Activated naive CD8-positive, alpha-beta T cell treated with anti-CD3 and anti-CD28 coated beads, Interleukin-2, amount 10 ng/mL, durations not matched to agents 7 days and 5 days (primary cell): ENCODE results near the gene ATP5F1D. TPM values are rescaled to one million over a fixed set of nuclear protein-coding genes. Genes with fewer than 3 reads are reported as not detected.
A peak's percentile ranks its signal among the peaks of the same experiment; 100 is the strongest.

Source experiments
- ATAC-seq: fragments of 150-1000 bp; cut with Tn5 transposase; one replicate; pipeline ENCODE4 v1.10.0; 2021; ENCODE audit warnings: low read depth, moderate library complexity
- POLR2A ChIA-PET: fragments of 350-600 bp; sonication (Branson Sonifier 250); formaldehyde crosslinking; loops from one replicate; lab custom pipeline; 2021; ENCODE audit warnings: antibody characterized with exemption; lab: Charles Lee
- DNase-seq: peaks from one replicate; pipeline ENCODE4 v3.0.0; 2021
- H3K27ac Mint-ChIP-seq: one replicate; pipeline ENCODE4 v1.8.0; 2022; ENCODE audit warnings: mild to moderate bottlenecking, mixed read lengths
- H3K27me3 Mint-ChIP-seq: one replicate; pipeline ENCODE4 v1.8.0; 2022; ENCODE audit warnings: mild to moderate bottlenecking, moderate library complexity, mixed read lengths
- H3K36me3 Mint-ChIP-seq: one replicate; pipeline ENCODE4 v1.8.0; 2021; ENCODE audit warnings: mild to moderate bottlenecking, mixed read lengths
- H3K4me1 Mint-ChIP-seq: one replicate; pipeline ENCODE4 v1.8.0; 2021; ENCODE audit warnings: mixed read lengths
- H3K4me3 Mint-ChIP-seq: one replicate; pipeline ENCODE4 v1.8.0; 2022; ENCODE audit warnings: mild to moderate bottlenecking, moderate library complexity, mixed read lengths
- H3K9me3 Mint-ChIP-seq: one replicate; pipeline ENCODE4 v1.8.0; 2021; ENCODE audit warnings: mixed read lengths
- total RNA-seq, 2 experiments: library from RNA; stranded (reverse); gene quantifications; one replicate each; pipeline ENCODE4 v1.2.3, GENCODE V29; 2021

Gene ATP5F1D
- total RNA-seq, 2 experiments from 2014 or later: 157 to 161 TPM

DNA sequence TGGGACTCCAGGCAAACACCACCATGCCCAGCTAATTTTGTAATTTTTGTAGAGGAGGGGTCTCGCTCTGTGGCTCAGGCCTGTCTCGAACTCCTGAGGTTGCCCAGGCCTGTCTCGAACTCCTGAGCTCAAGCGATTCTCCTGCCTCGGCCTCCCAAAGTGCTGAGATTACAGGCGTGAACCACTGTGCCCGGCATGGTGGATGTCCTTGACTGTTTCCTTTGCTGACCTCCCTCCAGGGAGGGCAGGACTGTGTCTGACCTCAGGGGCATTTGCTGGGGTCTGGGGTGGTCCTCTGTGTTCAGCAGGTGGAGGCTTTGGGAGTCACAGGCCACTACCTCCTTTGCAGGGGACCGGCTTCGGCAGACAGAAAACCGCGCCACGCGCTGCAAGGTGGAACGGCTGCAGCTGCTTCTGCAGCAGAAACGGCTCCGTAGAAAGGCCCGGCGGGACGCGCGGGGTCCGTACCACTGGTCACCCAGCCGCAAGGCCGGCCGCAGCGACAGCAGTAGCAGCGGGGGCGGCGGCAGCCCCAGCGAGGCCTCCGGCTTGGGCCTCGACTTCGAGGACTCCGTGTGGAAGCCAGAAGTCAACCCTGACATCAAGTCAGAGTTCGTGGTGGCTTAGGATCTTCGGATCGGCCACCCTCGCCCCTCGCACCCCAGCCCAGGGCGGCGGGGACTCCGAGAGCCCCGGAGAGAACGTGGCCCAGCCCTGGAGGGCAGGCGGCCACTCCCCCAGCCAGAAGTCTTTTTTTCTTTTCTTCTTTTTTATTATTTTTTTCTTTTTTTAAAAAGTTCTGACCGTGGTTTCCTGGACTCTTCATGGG, 15.3 kb downstream of the ATP5F1D start:
- no peak for DNase-seq
- Mint-ChIP-seq H3K36me3 (peaks cover 15% of the 10 kb centered on the region), H3K27ac (peak overlapping the region; percentile 68), H3K9me3 (no peaks in the 10 kb centered on the region), H3K4me1 (peaks cover 35% of the 10 kb centered on the region), H3K4me3 (peak overlapping the region; percentile 30), H3K27me3 (no peaks in the 10 kb centered on the region)
- no peak for ATAC-seq
- POLR2A ChIA-PET: interaction anchor here (6.6 kb wide), 1 partner anchor 12 kb away, joined by 115 read pairs; the partner anchor contains the start of gene CIRBP

DNA sequence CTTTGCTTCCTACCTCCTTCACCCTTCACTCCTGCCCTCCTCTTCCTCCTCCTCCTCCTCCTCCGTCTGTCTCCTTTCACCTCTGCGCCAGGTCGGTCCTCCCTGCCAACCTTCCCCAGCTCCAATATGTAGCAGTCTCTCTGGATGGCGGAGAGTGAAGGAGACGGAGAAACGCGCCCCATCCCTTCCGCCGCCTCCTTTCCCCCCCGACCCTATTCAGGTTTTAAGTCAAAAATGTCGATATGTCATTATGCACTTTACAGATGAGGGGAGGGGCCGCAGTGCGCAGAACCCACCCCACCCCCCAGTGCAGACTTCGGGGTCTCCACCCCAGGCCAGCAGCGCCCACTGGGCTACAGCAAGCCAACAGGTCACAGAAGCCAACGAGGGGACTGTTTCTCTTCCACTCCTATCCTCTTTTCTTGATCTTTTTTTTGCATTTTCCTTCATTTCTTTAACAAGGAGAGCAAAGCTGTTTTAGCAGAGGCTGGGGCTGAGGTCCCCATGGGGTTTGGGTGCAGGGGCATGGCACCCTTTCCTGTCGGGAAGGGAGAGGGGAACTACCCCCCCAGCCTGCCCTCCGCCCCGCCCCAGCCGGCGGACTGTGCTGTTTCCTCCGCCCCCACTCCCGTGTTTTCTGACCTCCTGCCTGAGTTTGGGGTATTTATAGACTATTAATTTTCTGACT, 16.1 kb downstream of the ATP5F1D start:
- Mint-ChIP-seq H3K27ac (peak overlapping the region; percentile 68), H3K36me3 (peaks cover 13% of the 10 kb centered on the region), H3K4me1 (peaks cover 37% of the 10 kb centered on the region), H3K27me3 (no peaks in the 10 kb centered on the region), H3K4me3 (peak overlapping the region; percentile 58), H3K9me3 (no peaks in the 10 kb centered on the region)
- POLR2A ChIA-PET: interaction anchor here (1.1 to 6.6 kb wide), 3 partner anchors 12 to 183 kb away, joined by 3 to 115 read pairs (median 7); partner anchors contain the start of genes CIRBP and FAM174C
- no peak for DNase-seq
- ATAC-seq: no peak

DNA sequence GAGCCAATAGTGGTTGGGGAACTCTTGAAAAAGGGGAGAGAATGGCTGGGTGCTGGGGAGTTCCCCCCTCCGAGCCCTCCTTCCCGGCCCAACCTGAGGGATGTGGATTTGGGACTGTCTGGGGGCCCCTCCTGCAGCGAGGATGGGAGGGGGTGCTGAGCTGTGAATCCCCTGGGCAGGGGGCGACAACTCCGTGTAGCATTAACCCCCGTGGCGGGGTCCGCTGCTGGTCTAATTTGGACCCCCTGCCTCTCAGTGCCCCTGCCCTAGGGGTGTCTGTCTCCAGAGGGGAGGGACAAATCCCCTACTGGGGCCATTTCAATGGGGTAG, 16.6 kb downstream of the ATP5F1D start:
- Mint-ChIP-seq H3K27me3 (no peaks in the 10 kb centered on the region), H3K4me1 (peaks cover 37% of the 10 kb centered on the region), H3K27ac (peak overlapping the region; percentile 68)

GRCh38 chr19:1258707-1259205, 17.2 kb downstream of the ATP5F1D start:
- H3K4me3 Mint-ChIP-seq: peak overlapping the region; percentile 98
- no peaks in the 10 kb centered on the region for H3K9me3 Mint-ChIP-seq
- H3K27me3 Mint-ChIP-seq: no peaks in the 10 kb centered on the region
- ATAC-seq (no peak), DNase-seq (no peak)
- H3K27ac Mint-ChIP-seq: peak overlapping the region; percentile 99
- H3K36me3 Mint-ChIP-seq: peaks cover 13% of the 10 kb centered on the region
- POLR2A ChIA-PET: interaction anchor here (0.6 to 3.6 kb wide), 6 partner anchors 10 to 184 kb away, joined by 3 to 64 read pairs (median 6); partner anchors contain the start of genes CIRBP and FAM174C
- peaks cover 34% of the 10 kb centered on the region for H3K4me1 Mint-ChIP-seq

More for the DNA sequence above, 16.6 kb downstream of the ATP5F1D start:
- DNase-seq (no peak), ATAC-seq (no peak)
- Mint-ChIP-seq H3K4me3 (peak overlapping the region; percentile 98), H3K9me3 (no peaks in the 10 kb centered on the region), H3K36me3 (peaks cover 13% of the 10 kb centered on the region)
- POLR2A ChIA-PET: interaction anchor here (0.6 to 3.6 kb wide), 4 partner anchors 11 to 183 kb away, joined by 3 to 64 read pairs (median 6); partner anchors contain the start of genes CIRBP and FAM174C

- Mint-ChIP-seq H3K36me3 (peaks cover 13% of the 10 kb centered on the region), H3K27ac (peak overlapping the region; percentile 99), H3K9me3 (no peaks in the 10 kb centered on the region), H3K4me3 (peak overlapping the region; percentile 98), H3K4me1 (peaks cover 34% of the 10 kb centered on the region), H3K27me3 (no peaks in the 10 kb centered on the region)
- DNase-seq: peak; percentile 84
- POLR2A ChIA-PET: interaction anchor here (0.7 to 3.6 kb wide), 5 partner anchors 9 to 25 kb away, joined by 3 to 64 read pairs (median 7); partner anchors contain the start of genes CIRBP and FAM174C
- peak; percentile 34 for ATAC-seq
Observed at GRCh38 chr19:1259206-1259875, 17.8 kb downstream of the ATP5F1D start.

GRCh38 chr19:1259876-1260748, 18.6 kb downstream of the ATP5F1D start:
- Mint-ChIP-seq H3K4me1 (peaks cover 33% of the 10 kb centered on the region), H3K27me3 (no peaks in the 10 kb centered on the region), H3K27ac (peak overlapping the region; percentile 99), H3K9me3 (no peaks in the 10 kb centered on the region), H3K36me3 (peaks cover 11% of the 10 kb centered on the region), H3K4me3 (peak overlapping the region; percentile 98)
- ATAC-seq (peak; percentile 11), DNase-seq (peak; percentile 78)
- POLR2A ChIA-PET: interaction anchor here (0.7 to 3.6 kb wide), 6 partner anchors 7 to 16 kb away, joined by 3 to 64 read pairs (median 12); partner anchors contain the start of genes CIRBP and FAM174C

- H3K27me3 Mint-ChIP-seq: no peaks in the 10 kb centered on the region
- ATAC-seq (peak; percentile 76), DNase-seq (peak; percentile 99)
- H3K4me3 Mint-ChIP-seq: peak overlapping the region; percentile 98
- POLR2A ChIA-PET: interaction anchor here (0.7 to 3.6 kb wide), 7 partner anchors 8 to 17 kb away, joined by 3 to 64 read pairs (median 5); partner anchors contain the start of gene CIRBP
- H3K36me3 Mint-ChIP-seq: peaks cover 11% of the 10 kb centered on the region
- no peaks in the 10 kb centered on the region for H3K9me3 Mint-ChIP-seq
- peak overlapping the region; percentile 99 for H3K27ac Mint-ChIP-seq
- H3K4me1 Mint-ChIP-seq: peaks cover 38% of the 10 kb centered on the region
Observed at GRCh38 chr19:1260749-1261537, 19.4 kb downstream of the ATP5F1D start.

- Mint-ChIP-seq H3K36me3 (peaks cover 11% of the 10 kb centered on the region), H3K9me3 (no peaks in the 10 kb centered on the region), H3K4me3 (peak overlapping the region; percentile 98), H3K27me3 (no peaks in the 10 kb centered on the region), H3K27ac (peak overlapping the region; percentile 97), H3K4me1 (peaks cover 38% of the 10 kb centered on the region)
- DNase-seq (no peak), ATAC-seq (no peak)
- POLR2A ChIA-PET: interaction anchor here (0.7 to 3.6 kb wide), 8 partner anchors 8 to 193 kb away, joined by 3 to 64 read pairs (median 5); partner anchors contain the start of genes CIRBP and MIDN
Observed at GRCh38 chr19:1261538-1261797, 19.9 kb downstream of the ATP5F1D start.

DNA sequence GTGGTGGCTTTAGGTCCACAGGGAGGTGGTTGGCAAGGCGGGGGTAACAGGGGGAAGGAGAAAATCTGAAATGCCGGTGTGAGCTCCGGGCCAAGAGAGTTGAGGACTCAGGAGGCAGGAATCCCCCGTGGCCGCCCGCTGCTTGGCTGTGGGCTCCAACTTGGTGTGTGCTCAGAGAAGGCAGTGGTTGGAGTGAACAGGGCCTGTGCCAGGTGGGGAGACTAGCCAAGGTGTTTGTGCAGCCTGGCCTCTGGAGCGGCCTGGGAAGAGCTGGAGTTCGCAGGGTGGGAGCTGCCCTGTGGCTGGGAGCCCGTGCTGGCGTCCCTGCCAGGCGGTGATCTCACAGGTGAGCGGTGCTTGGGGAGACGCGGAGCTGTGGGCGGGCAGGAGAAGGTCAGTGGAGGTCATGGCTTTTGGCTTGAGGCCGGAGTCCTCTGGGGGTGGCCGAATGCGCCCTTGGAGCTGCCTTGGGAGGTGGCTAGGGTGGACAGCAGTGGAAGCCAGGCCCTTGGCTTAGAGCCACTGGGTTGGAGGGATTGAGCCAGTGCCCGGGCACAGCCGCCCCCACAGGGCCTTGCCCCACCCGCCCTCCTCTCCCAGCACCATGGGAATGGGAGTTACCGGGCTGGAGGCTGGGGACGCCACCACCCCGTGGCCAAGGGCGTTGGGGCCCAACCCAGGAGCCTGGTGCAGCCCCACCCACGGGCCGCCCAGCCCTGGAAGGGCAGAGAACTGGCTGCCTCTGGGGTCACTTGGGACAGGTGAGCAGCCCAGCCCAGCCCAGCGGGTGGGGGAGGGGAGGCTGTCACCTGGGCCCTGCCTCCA, 20.5 kb downstream of the ATP5F1D start:
- Mint-ChIP-seq H3K4me3 (peak overlapping the region; percentile 98), H3K9me3 (no peaks in the 10 kb centered on the region), H3K27ac (peak overlapping the region; percentile 97), H3K36me3 (peaks cover 11% of the 10 kb centered on the region), H3K27me3 (no peaks in the 10 kb centered on the region), H3K4me1 (peaks cover 38% of the 10 kb centered on the region)
- POLR2A ChIA-PET: interaction anchor here (0.7 to 3.6 kb wide), 9 partner anchors 7 to 194 kb away, joined by 3 to 64 read pairs (median 5); partner anchors contain the start of genes CIRBP and MIDN
- DNase-seq (no peak), ATAC-seq (no peak)

DNA sequence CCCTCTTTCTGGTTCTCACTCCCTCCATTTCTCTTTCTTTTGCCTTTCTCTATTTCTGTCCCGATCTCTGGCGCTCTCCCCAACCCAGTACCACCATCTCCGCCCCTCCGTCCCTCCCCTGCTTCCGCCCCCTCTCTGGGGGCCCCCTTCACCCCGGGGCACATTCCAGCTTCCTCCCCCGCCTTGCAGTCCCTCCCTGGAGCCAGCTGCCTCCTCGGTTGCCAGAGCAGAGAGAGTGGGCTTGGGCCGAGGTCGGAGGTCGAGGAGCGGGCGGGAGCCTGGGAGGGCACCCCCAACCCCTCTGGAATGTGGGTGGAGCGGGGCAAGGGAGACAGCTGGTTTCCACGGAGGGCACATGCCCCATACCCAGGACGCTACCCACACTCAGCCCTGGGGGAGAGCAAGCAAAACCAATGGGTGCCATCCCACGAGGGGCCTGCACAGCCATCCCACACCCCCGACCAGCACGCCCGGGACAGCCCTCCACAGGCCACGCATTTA, 21.1 kb downstream of the ATP5F1D start:
- no peaks in the 10 kb centered on the region for H3K9me3 Mint-ChIP-seq
- POLR2A ChIA-PET: interaction anchor here (0.6 to 3.3 kb wide), 4 partner anchors 10 to 187 kb away, joined by 3 to 27 read pairs (median 4); no protein-coding TSS in a partner anchor

More for the DNA sequence above, 21.1 kb downstream of the ATP5F1D start:
- H3K27ac Mint-ChIP-seq: peak overlapping the region; percentile 85
- no peak for ATAC-seq
- no peak for DNase-seq
- H3K4me3 Mint-ChIP-seq: peak overlapping the region; percentile 81
- peaks cover 36% of the 10 kb centered on the region for H3K4me1 Mint-ChIP-seq
- peaks cover 7% of the 10 kb centered on the region for H3K36me3 Mint-ChIP-seq
- no peaks in the 10 kb centered on the region for H3K27me3 Mint-ChIP-seq
